Thoracic aorta (tissue), 2 donors: ENCODE results near the gene SMAD6. TPM values are rescaled to one million over a fixed set of nuclear protein-coding genes. Genes with fewer than 3 reads are reported as not detected.
A peak's percentile ranks its signal among the peaks of the same experiment; 100 is the strongest.

Source experiments
- ATAC-seq: fragments of 150-250 bp; one replicate; pipeline ENCODE4 v1.8.0; 2017; ENCODE audit warnings: low read depth; ENCODE audit not compliant: insufficient number of reproducible peaks, low FRiP score
- DNase-seq: peaks from one replicate; pipeline ENCODE4 v3.0.0-alpha.2; 2020; ENCODE audit warnings: low spot score
- H3K27ac ChIP-seq, 2 donors: fragments of 200-600 bp; sonication (generic); 1 replicate in 1 of 2; 2 replicates in 1 of 2; pipeline ENCODE4 v1.5.1; 2016; ENCODE audit warnings: mild to moderate bottlenecking in 2 of 2, moderate library complexity in 2 of 2
- H3K27me3 ChIP-seq: fragments of 200-600 bp; sonication (generic); replicated peaks from 2 replicates; pipeline ENCODE4 v1.6.0; 2016; ENCODE audit warnings: mild to moderate bottlenecking; ENCODE audit not compliant: insufficient read depth
- H3K36me3 ChIP-seq: fragments of 200-600 bp; sonication (generic); one replicate; pipeline ENCODE4 v1.5.1; 2016
- H3K4me1 ChIP-seq, 2 donors: fragments of 200-600 bp; sonication (generic); 1 replicate in 1 of 2; 2 replicates in 1 of 2; pipeline versions ENCODE4 v1.5.1 to v1.6.0; 2016; ENCODE audit warnings: low read depth in 2 of 2, mild to moderate bottlenecking in 1 of 2; ENCODE audit not compliant: control insufficient read depth in 1 of 2
- H3K4me3 ChIP-seq: fragments of 200-600 bp; sonication (generic); 2 replicates; pipeline ENCODE4 v1.5.1; 2016; ENCODE audit warnings: mild to moderate bottlenecking
- H3K9me3 ChIP-seq: fragments of 200-600 bp; sonication (generic); 2 replicates; pipeline ENCODE4 v1.5.1; 2016
- CTCF ChIP-seq: fragments of 200-600 bp; sonication (generic); IDR thresholded peaks from one replicate; pipeline ENCODE4 v1.5.1; 2019; ENCODE audit warnings: antibody characterized with exemption
- total RNA-seq, 2 donors: library from RNA; depleted of rRNA; stranded (reverse); fragments of >200 nt; gene quantifications; one replicate each; pipeline versions ENCODE4 v1.1.0 to v1.2.3, GENCODE V29; 2016

The SMAD6 gene
- total RNA-seq, 2 donors from 2014 or later = 73.3 to 113 TPM

GRCh38 chr15:66747223-66747622, 45.2 kb downstream of the SMAD6 start:
- ATAC-seq (no peak), DNase-seq (no peak)
- no peak for TF ChIP-seq CTCF
- Histone ChIP-seq H3K9me3 (no peaks in the 10 kb centered on the region), H3K4me3 (no peak overlapping the region), H3K27ac (peak overlapping the region; percentile 69 to 75), H3K4me1 (peaks cover 42 to 89% of the 10 kb centered on the region in 2 donors), H3K36me3 (no peaks in the 10 kb centered on the region), H3K27me3 (no peaks in the 10 kb centered on the region)

- H3K27ac ChIP-seq = peak overlapping the region; percentile 69 to 75
- DNase-seq (no peak), ATAC-seq (no peak)
Measured at GRCh38 chr15:66747886-66748707, 46.1 kb downstream of the SMAD6 start.

GRCh38 chr15:66748708-66749035, 46.6 kb downstream of the SMAD6 start:
- Histone ChIP-seq H3K4me3 (peak overlapping the region; percentile 28), H3K4me1 (peaks cover 46 to 90% of the 10 kb centered on the region in 2 donors), H3K36me3 (no peaks in the 10 kb centered on the region), H3K27me3 (no peaks in the 10 kb centered on the region), H3K9me3 (no peaks in the 10 kb centered on the region), H3K27ac (peak overlapping the region; percentile 56 to 69)
- ATAC-seq (no peak), DNase-seq (no peak)
- TF ChIP-seq CTCF = no peak

More at GRCh38 chr15:66747886-66748707, 46.1 kb downstream of the SMAD6 start:
- H3K4me1 ChIP-seq = peaks cover 42 to 89% of the 10 kb centered on the region in 2 donors
- H3K9me3 ChIP-seq = no peaks in the 10 kb centered on the region
- H3K4me3 ChIP-seq = peak overlapping the region; percentile 28
- H3K27me3 ChIP-seq = no peaks in the 10 kb centered on the region
- H3K36me3 ChIP-seq = no peaks in the 10 kb centered on the region
- TF ChIP-seq CTCF = no peak

GRCh38 chr15:66749841-66750575, 48.0 kb downstream of the SMAD6 start:
- TF ChIP-seq CTCF = no peak
- ATAC-seq (no peak), DNase-seq (no peak)
- Histone ChIP-seq H3K27ac (peak overlapping the region; percentile 31 to 56), H3K36me3 (no peaks in the 10 kb centered on the region), H3K4me1 (peaks cover 39 to 90% of the 10 kb centered on the region in 2 donors), H3K4me3 (no peak overlapping the region), H3K27me3 (no peaks in the 10 kb centered on the region), H3K9me3 (no peaks in the 10 kb centered on the region)

- Histone ChIP-seq H3K36me3 (no peaks in the 10 kb centered on the region), H3K27ac (peak overlapping the region in 1 of 2 donors; percentile 31), H3K4me3 (no peak overlapping the region), H3K4me1 (peaks cover 38 to 87% of the 10 kb centered on the region in 2 donors), H3K27me3 (no peaks in the 10 kb centered on the region), H3K9me3 (peaks cover 3% of the 10 kb centered on the region)
- ATAC-seq = no peak
- no peak for TF ChIP-seq CTCF
- no peak for DNase-seq
Measured at GRCh38 chr15:66750609-66751008, 48.6 kb downstream of the SMAD6 start.
